ENCODE data around the gene TMEM53. TPM values are rescaled to one million over a fixed set of nuclear protein-coding genes. Genes with fewer than 3 reads are reported as not detected.

TMEM53 gene
- total RNA-seq, 1 experiment from 2014 or later: 9.0 TPM

- DNase-seq: no peak
- no peaks in the 10 kb centered on the region for H3K36me3 ChIP-seq (replicated peaks; ENCODE audit: control insufficient read depth, insufficient read depth, low read length)
- no peaks in the 10 kb centered on the region for H3K27me3 ChIP-seq (ENCODE audit: control insufficient read depth, insufficient read depth, low read length)
- H3K4me3 ChIP-seq (ENCODE audit: insufficient read depth, low read depth, low read length): no peak overlapping the region
Observed at GRCh38 chr1:44685881-44686280, 11.6 kb upstream of the TMEM53 start.

- H3K27me3 ChIP-seq (ENCODE audit: control insufficient read depth, insufficient read depth, low read length): no peaks in the 10 kb centered on the region
- DNase-seq: no peak
Observed at GRCh38 chr1:44685218-44685617, 10.9 kb upstream of the TMEM53 start.

DNA sequence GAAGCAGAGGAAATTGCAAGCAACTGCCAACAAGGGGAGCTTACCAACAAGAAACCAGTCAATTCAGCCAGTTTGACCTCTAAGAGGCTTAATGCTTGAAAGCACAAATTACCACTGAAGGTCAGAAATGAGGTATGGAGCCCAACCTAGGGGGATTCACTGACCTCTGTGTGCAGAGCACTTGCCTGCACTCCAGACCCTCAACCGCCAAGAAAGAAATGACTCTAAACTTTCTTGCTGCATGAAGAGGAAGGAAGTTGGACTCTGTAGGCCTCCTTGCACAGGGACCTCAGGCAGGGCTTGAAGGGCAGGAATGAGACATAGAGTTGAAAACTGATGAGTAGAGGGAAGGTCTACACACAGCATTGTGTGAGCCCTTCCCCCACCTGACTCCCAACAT is 10.2 kb upstream of the TMEM53 start:
- H3K36me3 ChIP-seq (replicated peaks; ENCODE audit: control insufficient read depth, insufficient read depth, low read length): no peaks in the 10 kb centered on the region
- DNase-seq: no peak
- no peak overlapping the region for H3K4me3 ChIP-seq (ENCODE audit: insufficient read depth, low read depth, low read length)
- H3K27me3 ChIP-seq (ENCODE audit: control insufficient read depth, insufficient read depth, low read length): no peaks in the 10 kb centered on the region

More at GRCh38 chr1:44685218-44685617, 10.9 kb upstream of the TMEM53 start:
- H3K4me3 ChIP-seq (ENCODE audit: insufficient read depth, low read depth, low read length): no peak overlapping the region
- no peaks in the 10 kb centered on the region for H3K36me3 ChIP-seq (replicated peaks; ENCODE audit: control insufficient read depth, insufficient read depth, low read length)

DNA sequence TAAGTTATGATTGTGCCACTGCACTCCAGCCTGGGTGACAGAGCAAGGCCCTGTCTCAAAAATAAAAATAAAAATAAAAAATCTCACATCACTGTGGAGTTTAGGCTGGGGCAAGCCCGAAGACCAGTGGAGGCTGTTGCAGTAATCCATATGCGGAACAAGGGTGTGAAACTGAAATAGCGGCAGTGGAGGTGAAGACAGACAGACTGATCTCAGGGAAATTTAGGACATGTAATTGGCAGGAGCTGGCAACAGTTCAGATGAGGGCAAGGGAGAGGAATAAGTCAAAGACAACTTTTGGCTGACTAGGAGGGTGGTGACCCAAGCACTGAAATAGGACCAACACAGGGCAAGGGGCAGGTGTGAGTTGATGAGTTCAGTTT is 8.6 kb upstream of the TMEM53 start:
- DNase-seq: no peak
- no peaks in the 10 kb centered on the region for H3K27me3 ChIP-seq (ENCODE audit: control insufficient read depth, insufficient read depth, low read length)

DNA sequence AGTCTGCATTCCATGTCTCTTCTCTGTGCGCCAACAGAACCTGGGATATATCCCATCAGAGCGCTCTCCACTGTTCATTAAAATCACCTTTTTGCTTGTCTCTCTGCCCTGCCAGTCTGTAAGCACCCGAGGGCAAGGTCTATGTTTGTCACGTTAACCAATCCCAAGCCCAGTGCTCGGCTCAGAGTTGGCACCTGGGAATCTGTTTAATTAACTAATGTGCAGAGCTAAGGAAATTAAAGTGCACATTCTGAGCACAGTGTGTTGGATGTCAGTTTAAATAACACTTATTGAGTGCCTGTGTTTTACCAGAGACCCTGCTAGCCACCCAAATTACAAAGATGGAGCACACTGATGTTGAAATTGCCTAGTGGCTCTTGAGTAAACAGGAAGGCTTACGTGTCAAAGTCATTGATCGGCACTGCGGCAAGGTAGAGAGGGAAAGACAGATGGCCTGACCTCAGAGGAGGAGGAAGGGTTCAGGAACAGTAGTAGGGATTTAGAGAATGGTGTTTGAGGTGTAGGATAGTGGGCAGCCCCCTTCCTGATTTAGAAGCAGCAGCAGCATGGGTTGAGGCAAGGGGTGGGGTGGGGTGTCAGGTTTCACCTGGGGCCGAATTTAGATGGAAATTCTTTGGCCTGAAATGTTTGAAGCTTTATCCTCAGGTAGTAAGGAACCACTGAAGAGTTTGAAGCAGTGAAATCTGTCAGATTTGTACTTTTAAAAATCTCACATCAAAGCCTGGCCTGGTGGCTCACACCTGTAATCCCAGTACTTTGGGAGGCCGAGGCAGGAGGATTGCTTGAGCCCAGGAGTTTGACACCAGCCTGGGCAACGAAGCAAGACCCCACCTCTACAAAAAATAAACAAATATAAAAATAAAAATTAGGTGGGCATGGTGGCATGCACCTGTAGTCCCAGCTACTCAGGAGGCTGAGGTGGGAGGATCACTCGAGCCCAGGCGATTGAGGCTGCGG is 7.9 kb upstream of the TMEM53 start:
- DNase-seq: peak; percentile 73
- Histone ChIP-seq H3K27me3 (ENCODE audit: control insufficient read depth, insufficient read depth, low read length) (no peaks in the 10 kb centered on the region), H3K4me3 (ENCODE audit: insufficient read depth, low read depth, low read length) (no peak overlapping the region), H3K36me3 (replicated peaks; ENCODE audit: control insufficient read depth, insufficient read depth, low read length) (no peaks in the 10 kb centered on the region)

More for the DNA sequence above, 8.6 kb upstream of the TMEM53 start:
- Histone ChIP-seq H3K4me3 (ENCODE audit: insufficient read depth, low read depth, low read length) (no peak overlapping the region), H3K36me3 (replicated peaks; ENCODE audit: control insufficient read depth, insufficient read depth, low read length) (no peaks in the 10 kb centered on the region)

GRCh38 chr1:44679468-44679867 is 5.2 kb upstream of the TMEM53 start:
- Histone ChIP-seq H3K36me3 (replicated peaks; ENCODE audit: control insufficient read depth, insufficient read depth, low read length) (no peaks in the 10 kb centered on the region), H3K27me3 (ENCODE audit: control insufficient read depth, insufficient read depth, low read length) (no peaks in the 10 kb centered on the region), H3K4me3 (ENCODE audit: insufficient read depth, low read depth, low read length) (no peak overlapping the region)
- no peak for DNase-seq

GRCh38 chr1:44678626-44679025 is 4.3 kb upstream of the TMEM53 start:
- Histone ChIP-seq H3K27me3 (ENCODE audit: control insufficient read depth, insufficient read depth, low read length) (no peaks in the 10 kb centered on the region), H3K36me3 (replicated peaks; ENCODE audit: control insufficient read depth, insufficient read depth, low read length) (no peaks in the 10 kb centered on the region), H3K4me3 (ENCODE audit: insufficient read depth, low read depth, low read length) (no peak overlapping the region)
- DNase-seq: no peak

DNA sequence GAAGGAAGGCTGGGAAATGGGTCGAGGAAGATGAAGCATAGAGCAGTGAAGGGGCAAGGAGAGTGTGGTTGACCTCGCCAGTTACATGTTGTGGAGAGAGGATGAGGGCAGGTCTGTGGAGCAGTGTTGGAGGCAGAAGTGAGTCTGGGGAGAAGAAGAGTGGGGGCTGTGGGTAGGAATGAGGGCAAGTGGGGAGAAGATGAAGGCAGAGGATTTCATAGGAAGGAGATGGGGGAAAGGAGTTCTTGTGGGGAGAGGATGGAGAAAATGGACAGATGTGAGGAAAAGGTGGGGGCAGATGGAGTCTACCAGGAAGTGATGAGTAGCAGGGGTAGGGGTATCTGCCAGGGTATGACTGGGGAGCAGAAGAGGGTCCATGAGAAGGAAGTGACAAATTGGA is 3.8 kb upstream of the TMEM53 start:
- Histone ChIP-seq H3K36me3 (replicated peaks; ENCODE audit: control insufficient read depth, insufficient read depth, low read length) (no peaks in the 10 kb centered on the region), H3K4me3 (ENCODE audit: insufficient read depth, low read depth, low read length) (no peak overlapping the region), H3K27me3 (ENCODE audit: control insufficient read depth, insufficient read depth, low read length) (no peaks in the 10 kb centered on the region)
- DNase-seq: no peak

DNA sequence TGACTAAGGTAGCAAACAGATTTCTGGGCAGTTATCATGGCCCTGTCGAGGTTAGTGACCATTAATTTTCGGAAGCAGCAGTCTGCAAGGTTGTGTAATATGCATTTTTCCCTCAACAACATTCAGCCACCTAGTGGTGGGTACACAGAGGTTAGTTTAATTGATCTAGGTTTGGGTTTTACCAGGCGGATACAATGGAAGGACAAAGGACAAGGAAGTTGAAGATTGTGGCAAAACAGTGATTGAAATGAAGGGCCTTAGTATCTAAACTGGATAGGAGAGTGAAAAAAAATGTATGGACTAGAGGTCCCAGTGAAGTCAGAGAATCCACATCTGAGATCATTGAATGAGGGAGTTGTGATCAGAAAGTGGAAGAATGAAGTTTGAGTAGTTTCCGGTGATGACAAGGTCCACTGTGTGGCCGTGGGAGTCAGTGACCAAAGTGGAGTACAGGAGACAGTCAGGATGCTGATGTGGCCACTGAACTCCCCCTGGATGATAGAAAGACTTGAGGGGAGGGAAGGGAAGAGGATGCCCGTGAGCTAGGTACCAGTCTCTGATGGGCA is 3.0 kb upstream of the TMEM53 start:
- no peaks in the 10 kb centered on the region for H3K36me3 ChIP-seq (replicated peaks; ENCODE audit: control insufficient read depth, insufficient read depth, low read length)
- no peaks in the 10 kb centered on the region for H3K27me3 ChIP-seq (ENCODE audit: control insufficient read depth, insufficient read depth, low read length)
- no peak overlapping the region for H3K4me3 ChIP-seq (ENCODE audit: insufficient read depth, low read depth, low read length)
- DNase-seq: peak; percentile 43

DNA sequence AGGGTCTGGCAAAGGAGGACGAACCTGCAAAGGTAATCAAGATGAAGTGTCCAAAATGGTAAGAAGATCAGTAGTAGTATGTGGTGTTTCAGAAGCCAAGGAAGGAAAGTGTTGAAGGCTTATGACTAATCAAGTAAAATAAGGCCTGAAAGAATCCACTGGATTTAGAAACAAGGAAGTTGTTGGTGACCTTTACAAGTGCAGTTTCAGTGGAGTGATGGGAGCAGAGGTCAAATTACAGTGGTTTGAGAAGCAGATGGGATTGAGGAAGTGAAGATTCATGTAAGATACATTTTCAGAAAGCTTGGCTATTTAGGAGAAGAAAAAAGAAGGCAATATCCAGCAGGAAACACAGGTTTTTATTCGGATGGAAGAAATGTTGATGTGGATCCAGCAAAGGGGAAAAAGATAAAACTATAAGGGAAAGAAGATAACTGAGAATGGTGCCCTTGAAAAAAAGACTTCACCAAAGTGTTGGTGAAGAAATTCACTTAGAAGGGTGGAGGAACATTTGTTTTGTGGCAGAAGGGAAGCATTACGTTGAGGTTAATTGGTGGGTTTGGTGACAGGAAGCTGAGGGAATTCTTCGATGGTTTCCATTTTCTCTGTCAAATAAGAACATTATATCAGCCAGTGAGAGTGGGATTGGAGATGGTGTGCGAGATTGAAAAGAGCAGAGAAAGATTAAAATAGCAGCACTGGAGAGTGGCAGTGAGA is 2.4 kb upstream of the TMEM53 start:
- H3K36me3 ChIP-seq (replicated peaks; ENCODE audit: control insufficient read depth, insufficient read depth, low read length): no peaks in the 10 kb centered on the region
- no peak overlapping the region for H3K4me3 ChIP-seq (ENCODE audit: insufficient read depth, low read depth, low read length)
- no peak for DNase-seq
- H3K27me3 ChIP-seq (ENCODE audit: control insufficient read depth, insufficient read depth, low read length): no peaks in the 10 kb centered on the region

DNA sequence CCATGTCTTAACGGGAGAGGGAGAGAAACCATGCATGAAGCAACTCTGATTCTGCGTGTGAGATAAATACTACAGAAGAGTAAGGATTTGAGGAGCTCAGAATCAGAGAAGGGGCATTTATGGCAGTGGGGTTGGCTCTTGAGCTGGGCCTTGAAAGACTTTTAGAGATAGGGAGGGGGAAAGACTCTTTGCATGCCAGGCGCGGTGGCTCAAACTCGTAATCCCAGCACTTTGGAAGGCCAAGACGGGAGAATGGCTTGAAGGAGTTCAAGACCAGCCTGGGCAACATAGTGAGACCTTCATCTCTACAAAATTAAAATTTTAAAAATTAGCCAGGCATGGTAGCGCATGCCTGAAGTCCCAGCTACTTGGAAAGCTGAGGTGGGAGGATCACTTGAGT is 905 bp upstream of the TMEM53 start:
- Histone ChIP-seq H3K27me3 (ENCODE audit: control insufficient read depth, insufficient read depth, low read length) (no peaks in the 10 kb centered on the region), H3K36me3 (replicated peaks; ENCODE audit: control insufficient read depth, insufficient read depth, low read length) (no peaks in the 10 kb centered on the region), H3K4me3 (ENCODE audit: insufficient read depth, low read depth, low read length) (peak overlapping the region; percentile 89)
- DNase-seq: no peak

DNA sequence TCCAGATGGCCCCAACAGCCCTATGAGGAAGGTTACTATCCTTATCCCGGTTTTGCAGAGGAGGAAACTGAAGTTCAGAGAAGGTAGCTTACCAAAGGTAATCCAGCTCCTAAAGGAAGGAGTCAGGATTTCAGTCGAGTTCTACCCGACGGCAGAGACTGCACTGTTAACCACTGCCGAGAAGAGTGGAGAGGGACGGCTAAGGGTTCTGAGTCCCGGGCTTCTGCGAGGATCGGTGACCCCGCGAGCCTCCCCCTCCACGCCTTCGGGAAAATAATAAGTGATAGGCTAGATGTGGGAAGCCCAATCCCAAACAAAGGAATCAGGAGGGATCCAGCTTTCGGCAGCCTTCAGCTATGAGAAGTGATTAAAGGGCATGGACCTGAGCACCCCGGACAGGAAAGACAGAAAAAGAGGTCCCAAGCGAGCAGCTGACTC is 587 bp downstream of the TMEM53 start:
- no peaks in the 10 kb centered on the region for H3K27me3 ChIP-seq (ENCODE audit: control insufficient read depth, insufficient read depth, low read length)
- no peak for DNase-seq

DNA sequence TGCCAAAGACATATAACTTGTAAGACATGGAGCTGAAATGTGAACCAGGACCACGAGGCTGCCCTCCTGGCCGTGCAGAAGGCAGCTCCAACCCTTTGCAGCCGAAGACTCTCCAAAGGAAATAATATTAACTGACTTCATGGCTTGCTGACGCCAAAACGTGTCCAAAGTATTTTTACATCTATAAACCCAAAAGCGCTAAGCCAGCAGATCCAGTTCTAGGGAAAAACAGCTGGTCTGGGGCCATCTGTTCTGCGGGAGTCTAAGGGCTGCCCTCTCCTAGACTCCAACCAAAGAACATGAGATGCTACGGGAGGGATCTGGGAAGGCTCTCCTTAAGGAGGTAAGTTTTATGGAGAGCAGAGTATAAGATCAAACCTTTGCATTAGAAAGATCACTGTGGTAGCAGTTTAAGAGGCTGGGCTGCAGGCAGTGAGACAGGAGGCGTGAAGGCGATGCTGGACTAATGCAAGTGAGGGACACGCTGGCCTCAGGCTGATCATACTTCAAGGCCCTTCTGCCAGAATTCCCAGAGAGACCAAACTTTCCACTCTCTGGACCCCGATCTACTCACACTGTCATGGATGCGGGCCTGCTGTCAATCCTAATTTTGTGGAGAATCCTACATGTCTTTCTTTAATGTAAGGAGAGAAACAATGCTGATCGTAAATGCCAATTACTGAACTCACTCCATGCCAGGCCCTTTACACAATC is 1.2 kb downstream of the TMEM53 start:
- no peaks in the 10 kb centered on the region for H3K27me3 ChIP-seq (ENCODE audit: control insufficient read depth, insufficient read depth, low read length)
- DNase-seq: no peak
- H3K36me3 ChIP-seq (replicated peaks; ENCODE audit: control insufficient read depth, insufficient read depth, low read length): no peaks in the 10 kb centered on the region

More for the DNA sequence above, 587 bp downstream of the TMEM53 start:
- Histone ChIP-seq H3K36me3 (replicated peaks; ENCODE audit: control insufficient read depth, insufficient read depth, low read length) (no peaks in the 10 kb centered on the region), H3K4me3 (ENCODE audit: insufficient read depth, low read depth, low read length) (peak overlapping the region; percentile 89)

GRCh38 chr1:44672254-44672955 is 1.9 kb downstream of the TMEM53 start:
- no peaks in the 10 kb centered on the region for H3K27me3 ChIP-seq (ENCODE audit: control insufficient read depth, insufficient read depth, low read length)
- no peak for DNase-seq
- no peaks in the 10 kb centered on the region for H3K36me3 ChIP-seq (replicated peaks; ENCODE audit: control insufficient read depth, insufficient read depth, low read length)
- H3K4me3 ChIP-seq (ENCODE audit: insufficient read depth, low read depth, low read length): no peak overlapping the region

More for the DNA sequence above, 1.2 kb downstream of the TMEM53 start:
- peak overlapping the region; percentile 89 for H3K4me3 ChIP-seq (ENCODE audit: insufficient read depth, low read depth, low read length)

Data from H7 (cell line).